HG03135 (cell line): ENCODE measurements around the gene DHX34.

ENCODE experiments used
- ATAC-seq: cut with Tn5 transposase; IDR thresholded peaks from one replicate; pipeline ENCODE4 v1.9.1; 2021; ENCODE audit warnings: mild to moderate bottlenecking, moderate library complexity; ENCODE audit not compliant: unreplicated experiment

Gene DHX34

GRCh38 chr19:47417107-47417745 is 68.1 kb downstream of the DHX34 start:
- ATAC-seq = no peak

GRCh38 chr19:47417746-47418691 is 68.9 kb downstream of the DHX34 start:
- no peak for ATAC-seq

- ATAC-seq = no peak
Measured at GRCh38 chr19:47418692-47419029, 69.5 kb downstream of the DHX34 start.

- ATAC-seq = no peak
Measured at GRCh38 chr19:47419030-47419783, 70.1 kb downstream of the DHX34 start, which contains the start of gene MEIS3. TSS of gene MEIS3 (minus strand) at chr19:47419527. CDS start at chr19:47419081, 446 bp downstream.

GRCh38 chr19:47419789-47420188 is 70.7 kb downstream of the DHX34 start:
- ATAC-seq = no peak

- ATAC-seq = no peak
Measured at GRCh38 chr19:47421244-47421786, 72.2 kb downstream of the DHX34 start.

GRCh38 chr19:47421844-47422395 is 72.8 kb downstream of the DHX34 start:
- ATAC-seq = no peak

GRCh38 chr19:47422417-47423163 is 73.5 kb downstream of the DHX34 start:
- ATAC-seq = no peak

GRCh38 chr19:47423203-47423882 is 74.2 kb downstream of the DHX34 start:
- no peak for ATAC-seq

GRCh38 chr19:47427241-47428176 is 78.4 kb downstream of the DHX34 start:
- no peak for ATAC-seq

GRCh38 chr19:47428177-47428894 is 79.2 kb downstream of the DHX34 start:
- no peak for ATAC-seq

- ATAC-seq = no peak
Measured at GRCh38 chr19:47429140-47429793, 80.2 kb downstream of the DHX34 start.

GRCh38 chr19:47430041-47430802 is 81.1 kb downstream of the DHX34 start:
- no peak for ATAC-seq

- no peak for ATAC-seq
Measured at GRCh38 chr19:47432091-47432490, 83.0 kb downstream of the DHX34 start.
